KG1 (cell line): ENCODE measurements around the gene MATK.
A peak's percentile ranks its signal among the peaks of the same experiment; 100 is the strongest.
"Not testable (repeated sequence)": the region's sequence is repeated elsewhere in the genome, so short reads cannot be mapped to it uniquely, and the experiment has no call there.

Experiments used
- DNase-seq: peaks from one replicate; lab custom pipeline; 2025; lab: John Stamatoyannopoulos, UW

Gene MATK

DNA sequence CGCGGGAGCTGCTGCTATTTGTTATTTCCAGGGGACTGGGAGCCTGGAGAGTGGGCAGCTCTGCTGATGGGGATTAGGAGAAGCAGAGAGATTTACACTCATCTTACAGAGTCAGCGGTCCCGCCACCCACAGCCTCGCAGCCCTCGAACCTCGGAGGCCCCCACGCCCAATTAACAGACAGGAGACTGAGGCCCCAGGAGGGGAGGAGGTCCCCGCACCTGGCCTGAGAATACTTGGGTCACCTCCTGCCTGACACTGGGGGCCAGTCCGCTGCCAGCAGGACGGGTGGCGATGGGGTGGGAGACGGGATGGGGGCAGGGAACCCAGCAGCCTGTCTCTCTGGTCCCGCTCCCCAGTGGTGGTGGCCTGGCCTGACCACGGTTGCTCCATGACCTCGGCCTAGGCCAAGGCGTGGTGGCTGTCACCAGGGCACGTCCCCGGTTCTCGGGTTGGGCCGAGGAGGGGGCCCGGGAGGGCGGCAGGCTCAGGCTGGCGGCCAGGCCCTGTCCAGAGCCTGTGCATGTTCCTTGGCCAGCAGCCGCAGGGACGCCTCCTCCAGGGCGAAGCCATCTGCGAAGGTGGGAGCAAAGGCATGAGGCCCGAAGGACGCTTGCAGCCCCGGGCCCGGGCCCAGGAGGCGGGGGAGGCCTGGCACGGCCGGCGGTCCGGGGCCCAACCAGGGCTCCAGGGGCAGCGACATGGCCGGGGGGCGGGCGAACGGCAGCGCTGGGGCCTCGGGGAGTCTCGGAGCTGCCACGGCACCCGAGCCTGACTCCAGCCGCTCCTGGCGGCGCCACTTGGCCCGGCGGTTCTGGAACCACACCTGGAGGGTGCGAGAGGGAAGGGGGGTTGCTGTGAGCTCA is 15.8 kb downstream of the MATK start:
- DNase-seq: no peak

DNA sequence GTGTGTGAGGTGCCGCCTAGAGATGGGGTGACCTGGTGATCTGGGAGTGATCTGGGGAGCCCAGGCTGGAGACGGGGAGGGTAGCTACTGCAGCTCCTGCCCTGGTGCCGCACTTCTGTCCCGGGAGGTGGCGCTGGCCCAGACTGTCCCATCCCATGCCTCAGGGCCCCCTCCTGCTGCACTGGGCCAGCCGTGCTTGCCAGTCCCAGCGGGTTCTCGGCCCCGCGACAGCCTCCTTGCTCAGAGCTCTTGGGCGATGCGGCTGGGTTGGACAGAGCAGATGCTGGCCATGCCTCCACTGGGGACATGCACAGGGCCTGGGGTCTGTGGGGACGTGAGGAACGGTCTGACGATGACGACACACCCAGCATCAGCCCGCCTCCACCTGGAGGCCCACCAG is 16.7 kb downstream of the MATK start:
- no peak for DNase-seq

DNA sequence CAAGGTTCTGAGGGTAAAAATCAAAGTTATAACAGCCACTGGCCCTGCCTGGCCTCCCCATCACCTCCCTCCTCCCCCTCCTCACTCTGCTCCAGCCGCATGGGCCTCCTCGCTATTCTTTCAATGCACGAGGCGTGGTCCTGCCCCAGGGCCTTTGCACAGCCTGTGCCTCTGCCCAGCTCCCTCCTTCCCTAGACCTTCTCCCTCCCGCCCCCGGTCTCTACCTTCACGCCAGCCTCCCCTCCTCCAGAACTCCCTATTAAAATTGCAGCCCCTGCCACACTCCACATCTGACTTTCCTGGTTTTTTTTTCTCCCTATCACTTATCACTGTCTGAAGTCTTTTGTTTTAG is 17.5 kb downstream of the MATK start:
- no peak for DNase-seq

DNA sequence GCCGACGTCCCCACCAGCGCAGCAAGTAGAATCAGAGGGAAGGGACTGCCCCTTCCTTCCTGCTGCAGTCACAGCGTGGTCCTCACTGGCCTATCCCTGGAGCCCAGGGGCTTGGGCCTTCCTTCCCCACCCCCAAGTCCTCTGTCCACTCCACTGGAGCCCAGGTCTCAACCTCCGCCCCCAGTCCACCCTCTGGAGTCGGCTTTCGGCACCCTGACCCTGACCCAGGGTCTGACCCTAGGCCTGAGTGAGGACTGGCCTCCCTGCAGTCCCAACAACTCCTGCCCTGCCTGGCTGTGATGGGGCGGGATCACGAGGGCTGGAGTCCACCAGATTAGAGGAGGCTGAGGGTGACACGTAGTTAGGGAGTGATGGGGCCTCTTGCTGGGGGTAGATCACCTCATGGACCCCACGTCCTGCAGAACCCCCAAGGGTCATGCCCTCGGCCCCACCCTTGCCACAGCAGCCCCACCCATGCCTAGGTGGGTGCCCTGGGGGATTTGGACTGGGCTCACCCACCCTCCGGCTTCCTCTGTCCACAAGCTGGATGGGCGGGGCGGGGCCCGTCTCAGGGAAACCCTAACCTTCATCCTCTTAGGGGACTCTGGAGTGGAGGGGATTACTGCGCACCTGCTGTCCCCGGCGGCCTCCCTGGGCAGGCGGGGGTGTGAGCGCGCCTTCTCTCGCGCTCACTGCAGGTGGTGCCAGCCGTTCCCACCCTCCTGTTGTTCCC is 18.0 kb downstream of the MATK start:
- DNase-seq: no peak

DNA sequence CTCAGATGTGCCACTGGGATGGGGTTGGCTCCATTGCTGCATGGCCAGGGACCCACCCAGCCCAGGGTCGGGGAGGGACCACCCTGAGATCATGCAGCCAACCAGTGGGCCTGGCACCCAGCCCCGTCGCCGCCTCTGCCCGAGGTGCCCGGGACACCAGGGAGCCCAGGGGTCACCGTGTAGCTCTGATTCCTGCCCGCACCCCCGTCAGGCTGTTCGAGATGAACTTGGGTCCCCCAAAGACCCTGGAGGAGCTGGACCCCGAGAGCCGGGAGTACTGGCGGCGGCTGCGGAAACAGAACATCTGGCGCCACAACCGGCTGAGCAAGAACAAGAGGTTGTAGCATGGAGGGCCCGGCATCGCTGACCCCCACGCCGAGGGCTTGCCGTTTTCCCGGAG is 19.1 kb downstream of the MATK start:
- no peak for DNase-seq

DNA sequence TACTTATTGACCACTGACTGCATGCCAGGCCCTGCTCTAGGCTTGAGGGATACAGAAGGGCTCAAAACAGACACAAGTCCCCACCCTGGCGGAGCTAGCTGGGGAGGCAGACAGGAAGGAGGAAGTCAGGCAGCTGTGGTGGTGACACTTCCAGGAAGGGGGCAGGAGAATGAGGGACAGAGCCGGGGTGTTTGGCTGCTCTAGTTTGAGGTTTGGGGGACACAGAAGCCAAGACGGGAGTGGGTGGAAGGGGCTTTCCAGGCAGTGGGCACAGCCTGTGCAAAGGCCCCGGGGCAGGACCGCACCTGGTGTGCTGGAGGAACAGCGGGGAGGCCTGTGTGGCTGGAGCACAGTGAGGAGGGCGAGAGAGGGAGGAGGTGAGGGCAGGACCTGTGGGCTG is 19.7 kb downstream of the MATK start:
- no peak for DNase-seq

DNA sequence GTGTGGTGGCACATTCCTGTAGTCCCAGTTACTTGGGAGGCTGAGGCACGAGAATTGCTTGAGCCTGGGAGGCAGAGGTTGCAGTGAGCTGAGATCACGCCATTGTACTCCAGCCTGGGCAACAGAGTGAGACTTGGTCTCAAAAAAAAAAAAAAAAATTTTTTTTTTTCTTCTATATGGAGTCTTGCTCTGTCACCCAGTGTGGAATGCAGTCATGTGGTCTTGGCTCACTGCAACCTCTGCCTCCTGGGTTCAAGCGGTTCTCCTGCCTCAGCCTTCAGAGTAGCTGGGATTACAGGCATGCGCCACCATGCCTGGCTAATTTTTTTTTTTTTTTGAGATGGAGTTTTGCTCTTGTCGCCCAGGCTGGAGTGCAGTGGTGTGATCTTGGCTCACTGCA is 20.4 kb downstream of the MATK start:
- not testable (repeated sequence) for DNase-seq

DNA sequence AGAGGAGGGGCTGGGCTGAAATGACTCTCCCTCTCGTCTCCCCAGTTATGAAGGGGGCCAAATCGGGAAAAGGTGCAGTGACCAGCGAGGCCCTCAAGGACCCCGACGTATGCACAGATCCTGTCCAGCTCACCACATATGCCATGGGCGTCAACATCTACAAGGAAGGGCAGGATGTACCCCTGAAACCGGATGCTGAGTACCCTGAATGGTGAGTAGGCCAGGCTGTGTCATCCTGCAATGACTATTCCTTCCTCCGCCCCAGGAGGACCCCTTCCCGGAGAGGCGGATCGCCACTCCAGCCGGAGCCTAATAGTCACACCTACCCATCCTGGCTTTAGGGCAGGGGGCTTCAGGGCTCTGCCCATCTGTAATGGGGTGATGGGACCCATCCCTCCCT is 21.1 kb downstream of the MATK start:
- no peak for DNase-seq

DNA sequence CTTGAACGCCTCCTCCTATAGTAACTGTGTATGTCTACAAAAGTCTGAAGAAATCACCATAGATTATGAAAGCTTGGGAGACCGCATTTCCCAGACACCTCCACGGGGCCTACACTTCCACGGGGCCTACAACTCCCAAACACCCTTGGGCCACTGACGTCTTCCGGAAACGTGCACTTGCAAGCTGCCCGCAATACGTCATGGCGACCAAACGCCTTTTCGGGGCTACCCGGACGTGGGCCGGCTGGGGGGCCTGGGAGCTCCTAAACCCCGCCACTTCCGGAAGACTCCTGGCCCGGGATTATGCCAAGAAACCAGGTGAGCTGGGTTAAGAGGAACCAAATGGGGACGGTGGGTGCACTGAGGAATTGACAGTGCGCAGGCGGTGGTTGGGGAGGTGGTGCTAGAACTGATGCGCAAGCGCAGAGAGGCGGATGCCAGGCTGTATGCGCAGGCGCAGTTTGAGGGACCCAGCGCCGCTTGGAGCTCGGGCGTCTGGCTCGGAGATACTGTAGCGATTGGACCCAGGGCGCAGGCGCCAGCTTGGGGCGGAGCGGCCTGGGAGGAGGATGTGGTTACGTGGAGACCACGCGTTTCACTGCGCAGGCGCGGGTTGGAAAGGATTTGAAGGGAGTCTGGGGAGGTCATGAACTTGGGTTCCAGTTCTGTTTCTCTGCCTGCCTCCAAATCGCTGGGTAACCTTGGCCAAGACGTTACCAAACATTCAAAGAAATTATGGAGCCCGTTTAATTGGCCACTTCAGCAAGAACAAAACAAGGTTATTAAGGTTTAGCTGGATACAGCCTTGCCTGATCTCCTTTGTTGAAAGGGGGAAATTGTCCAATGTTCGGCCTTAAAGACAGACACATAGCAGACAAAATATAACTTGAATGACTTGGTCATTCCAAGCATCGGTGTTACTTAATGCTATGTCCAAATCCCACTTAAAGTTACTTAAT is 23.4 kb downstream of the MATK start, which contains the start of gene MRPL54:
TSS of gene MRPL54 (plus strand) at position 182 of the 959 bp plus-strand sequence. CDS start at position 201, 19 bp downstream.
- DNase-seq: peak; percentile 98

DNA sequence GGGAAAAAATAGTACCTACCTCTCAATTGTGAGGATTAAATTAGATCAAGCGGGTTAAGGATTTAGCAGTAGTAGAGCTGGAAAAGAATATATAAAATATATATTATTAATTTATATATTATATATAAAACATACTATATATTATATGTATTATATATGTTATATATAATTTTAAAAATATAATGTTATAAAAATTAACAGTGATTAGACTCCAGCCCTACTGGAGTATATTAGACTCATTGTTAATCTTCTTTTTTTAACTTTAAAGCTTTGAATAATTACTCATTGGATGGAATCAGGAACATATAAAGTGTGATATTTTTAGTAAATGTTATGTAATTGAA is 24.1 kb downstream of the MATK start:
- DNase-seq: no peak

DNA sequence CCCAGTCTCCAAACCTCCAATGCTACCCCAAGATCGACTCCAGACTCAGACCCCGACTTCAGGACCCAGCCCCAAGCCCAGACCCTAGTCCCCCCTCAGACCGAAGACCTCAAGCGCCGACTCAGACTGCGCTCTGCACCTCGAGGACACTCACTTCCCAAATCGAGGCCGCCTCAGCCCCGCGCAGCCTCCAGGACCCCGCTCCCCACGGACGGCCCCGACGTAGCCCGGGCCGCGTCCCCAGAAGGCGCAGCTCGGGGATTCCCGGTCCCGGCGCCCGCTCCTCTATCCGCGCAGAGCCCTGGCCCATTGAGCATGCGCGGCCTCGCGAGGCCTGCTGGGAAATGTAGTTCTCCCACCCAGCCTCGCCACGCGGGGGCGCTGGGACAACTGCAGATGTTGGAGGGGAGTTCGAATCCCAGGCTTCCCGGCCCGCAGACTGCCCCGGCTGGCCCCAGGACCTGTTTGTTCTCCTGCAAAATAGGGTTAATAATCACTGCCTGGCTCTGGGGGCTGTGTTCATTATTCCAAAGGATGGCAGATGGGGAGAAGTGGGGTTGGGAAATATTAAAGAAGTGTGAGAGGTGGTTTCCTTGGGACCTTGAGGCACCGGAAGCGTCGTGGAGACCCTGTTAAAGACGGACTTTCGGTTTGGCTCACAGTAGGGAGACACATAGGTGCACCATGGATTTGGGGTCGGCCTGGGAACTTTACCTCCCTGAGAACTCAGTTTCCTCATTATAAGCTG is 24.6 kb downstream of the MATK start, which contains the start of gene APBA3:
TSS of gene APBA3 (minus strand) at position 311 of the 748 bp plus-strand sequence. CDS start 1,428 bp downstream, outside the sequence.
- peak; percentile 91 for DNase-seq

DNA sequence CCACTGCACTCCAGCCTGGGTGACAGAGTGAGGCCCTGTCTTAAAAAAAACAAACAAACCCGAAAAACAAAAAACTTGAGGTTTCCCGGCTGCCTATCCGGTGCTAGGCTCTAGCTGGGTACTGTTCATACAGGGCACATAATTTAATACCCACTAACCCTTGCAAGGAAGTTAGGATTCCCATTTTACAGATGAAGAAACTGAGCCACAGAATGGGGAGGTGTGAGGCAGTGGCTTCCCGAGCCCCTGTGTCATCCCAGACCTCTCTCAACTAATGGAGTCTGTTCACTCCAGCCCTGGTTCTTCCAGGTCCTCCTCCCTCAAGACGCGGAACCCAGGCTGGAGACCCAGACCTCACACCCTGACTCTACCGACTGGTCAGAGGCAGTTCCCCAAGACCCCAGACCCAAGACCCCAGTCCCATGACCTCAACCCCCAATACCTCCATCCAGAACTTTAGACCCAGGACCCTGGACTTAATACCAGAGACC is 25.3 kb downstream of the MATK start:
- DNase-seq: no peak

DNA sequence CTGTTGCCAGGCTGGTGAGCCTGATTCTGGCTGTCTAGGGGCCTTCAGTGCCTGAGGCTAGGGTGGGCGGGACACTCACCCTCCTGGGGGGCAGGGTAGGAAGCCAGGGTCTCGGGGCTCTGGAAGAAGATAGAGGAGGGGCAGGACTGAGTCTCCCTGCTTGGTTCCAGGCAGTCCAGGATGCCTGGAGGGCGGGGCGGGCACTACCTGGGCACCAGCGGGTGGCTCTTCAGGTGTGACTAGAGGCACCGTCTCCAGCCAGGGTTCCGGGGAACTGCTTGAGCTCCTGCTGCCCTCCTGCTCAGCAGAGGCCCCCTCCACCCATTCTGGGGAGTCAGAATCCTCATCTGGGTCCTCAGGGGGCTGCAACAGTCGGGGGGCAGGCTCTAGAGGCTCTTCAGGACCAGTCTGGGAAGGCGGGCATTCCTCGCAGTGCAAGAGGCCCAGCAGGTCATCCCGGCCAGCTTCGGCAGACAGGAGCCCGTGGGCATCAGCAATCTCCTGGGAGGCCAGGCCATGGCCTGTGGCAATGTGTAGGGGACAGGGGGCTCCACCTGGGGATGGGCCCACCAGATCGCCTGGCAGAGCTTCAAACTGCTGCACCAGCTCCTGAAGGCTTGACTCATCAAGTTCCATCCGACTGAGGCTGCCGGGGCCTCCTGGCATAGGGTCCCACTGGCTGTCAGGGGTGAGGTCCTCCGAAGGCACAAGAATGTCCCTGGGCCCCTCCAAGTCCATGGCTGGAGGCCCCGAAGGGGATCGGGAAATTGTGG is 26.5 kb downstream of the MATK start:
- DNase-seq: no peak

DNA sequence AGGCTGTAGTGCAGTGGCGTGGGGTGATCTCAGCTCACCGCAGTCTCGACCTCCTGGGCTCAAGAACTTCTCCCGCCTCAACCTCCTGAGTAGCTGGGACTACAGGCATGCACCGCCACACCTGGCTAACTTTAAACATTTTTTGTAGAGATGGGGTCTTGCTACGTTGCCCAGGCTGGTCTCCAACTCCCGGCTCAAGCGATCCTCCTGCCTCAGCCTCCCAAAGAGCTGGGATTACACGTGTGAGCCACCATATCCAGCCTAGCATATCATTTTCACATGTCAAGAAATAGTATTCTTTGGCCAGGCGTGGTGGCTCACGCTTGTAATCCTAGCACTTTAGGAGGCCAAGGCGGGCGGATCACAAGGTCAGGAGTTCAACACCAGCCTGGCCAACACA is 27.9 kb downstream of the MATK start:
- DNase-seq: not testable (repeated sequence)

DNA sequence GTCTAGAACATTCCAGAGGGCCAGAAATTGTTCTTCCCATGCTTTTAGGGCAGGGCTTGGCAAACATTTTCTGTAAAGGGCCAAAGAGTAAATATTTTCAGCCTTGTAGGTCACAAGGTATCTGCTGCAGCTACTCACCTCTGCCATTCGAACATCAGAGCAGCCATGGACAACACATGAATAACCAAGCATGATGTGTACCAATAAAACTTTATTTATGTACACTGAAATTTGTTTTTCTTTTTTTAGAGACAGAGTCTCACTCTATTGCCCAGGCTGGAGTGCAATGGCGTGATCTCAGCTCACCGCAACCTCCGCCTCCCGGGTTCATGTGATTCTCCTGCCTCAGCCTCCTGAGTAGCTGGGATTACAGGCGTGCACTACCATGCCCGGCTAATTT is 28.5 kb downstream of the MATK start:
- DNase-seq: not testable (repeated sequence)

DNA sequence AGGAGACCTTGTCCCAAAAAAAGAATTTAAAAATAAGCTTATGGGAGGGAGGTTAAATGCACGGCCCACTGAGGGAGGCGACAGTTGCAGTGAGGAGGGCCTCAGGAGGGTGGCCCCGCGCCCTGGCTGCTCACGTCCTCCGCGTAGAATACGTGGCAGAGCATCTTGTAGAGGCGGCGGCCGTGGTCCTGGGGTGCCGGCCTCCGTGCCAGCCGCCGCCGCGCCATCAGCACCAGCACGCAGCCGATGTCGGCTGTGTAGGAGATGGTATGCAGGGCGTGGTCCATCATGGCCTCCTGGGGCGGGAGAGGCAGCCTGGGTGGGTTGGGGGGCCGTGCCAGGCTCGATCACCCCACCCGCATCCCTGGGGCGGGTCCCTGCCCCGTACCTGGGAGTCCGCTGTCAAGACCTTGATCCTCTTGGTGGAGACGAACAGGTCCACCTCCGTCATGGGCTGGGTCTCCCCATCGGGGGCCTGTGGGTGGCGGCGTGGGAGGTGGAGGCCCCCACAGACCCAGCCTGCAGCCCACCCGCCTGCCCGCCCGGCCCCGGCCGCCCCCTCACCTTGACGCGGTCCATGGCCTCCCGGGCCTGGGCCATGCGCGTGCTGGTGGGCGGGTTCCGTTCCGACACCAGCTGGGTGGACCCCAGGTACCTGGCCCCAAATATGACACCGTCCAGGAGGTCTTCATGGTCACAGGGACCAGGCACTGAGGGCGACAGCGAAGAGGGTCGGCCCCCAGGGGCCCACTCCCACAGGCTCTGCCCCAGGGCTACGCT is 32.4 kb downstream of the MATK start:
- no peak for DNase-seq

DNA sequence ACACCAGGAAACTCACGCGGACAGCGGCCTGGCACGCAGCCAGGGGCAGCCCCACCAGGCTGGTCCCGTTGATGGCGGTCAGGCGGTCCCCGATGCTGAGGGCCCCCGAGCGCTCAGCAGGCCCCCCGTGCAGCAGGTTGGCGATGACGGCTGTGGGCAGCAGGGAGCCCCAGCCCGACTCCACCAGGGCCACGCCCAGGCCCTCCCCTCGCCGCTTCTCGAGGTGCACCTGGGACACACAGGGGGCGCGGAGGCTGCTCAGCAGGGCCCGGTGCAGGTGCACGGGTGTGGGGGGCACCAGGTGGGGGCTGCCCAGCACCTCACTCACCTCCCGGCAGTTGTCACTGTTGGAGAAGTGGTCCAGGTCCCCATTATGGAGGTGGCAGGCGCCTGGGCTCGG is 33.7 kb downstream of the MATK start:
- no peak for DNase-seq

DNA sequence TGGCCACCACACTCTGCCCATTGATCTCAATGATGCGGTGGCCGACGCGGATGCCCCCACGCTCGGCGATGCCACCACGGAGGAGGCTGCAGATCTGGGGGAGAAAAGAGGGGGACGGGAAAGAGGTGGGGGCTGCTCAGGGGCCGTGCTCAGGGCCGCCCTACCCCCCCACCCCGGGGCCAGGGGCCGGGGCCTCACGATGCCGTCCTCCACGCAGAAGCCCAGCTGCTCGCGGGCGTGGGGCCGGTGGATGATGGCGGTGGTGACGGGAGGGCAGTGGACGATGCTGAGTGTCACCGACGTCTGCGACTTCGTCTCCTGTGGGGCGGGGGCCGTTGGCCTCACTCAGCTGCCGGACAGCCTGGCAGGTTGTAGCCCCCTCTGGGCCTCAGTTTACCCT is 34.9 kb downstream of the MATK start:
- no peak for DNase-seq

DNA sequence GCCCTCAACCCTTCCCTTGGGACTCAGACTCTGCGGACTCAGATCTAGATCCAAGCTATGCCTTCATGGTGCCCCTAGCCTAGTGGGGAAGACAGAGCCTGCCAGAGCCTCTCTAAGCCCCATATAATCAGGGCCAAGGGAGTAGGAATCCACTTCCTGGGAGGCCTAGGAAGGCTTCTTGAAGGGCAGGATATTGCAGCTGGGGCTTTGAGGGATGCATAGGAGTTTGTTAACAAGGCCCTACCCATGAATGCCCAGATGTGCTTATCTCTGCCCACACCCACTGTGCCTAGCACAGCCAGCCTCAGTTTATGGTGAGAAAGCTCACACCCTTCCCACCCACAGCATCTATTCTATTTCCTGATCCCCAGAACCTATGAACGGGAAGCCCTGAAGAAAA is 36.0 kb downstream of the MATK start:
- DNase-seq: no peak

DNA sequence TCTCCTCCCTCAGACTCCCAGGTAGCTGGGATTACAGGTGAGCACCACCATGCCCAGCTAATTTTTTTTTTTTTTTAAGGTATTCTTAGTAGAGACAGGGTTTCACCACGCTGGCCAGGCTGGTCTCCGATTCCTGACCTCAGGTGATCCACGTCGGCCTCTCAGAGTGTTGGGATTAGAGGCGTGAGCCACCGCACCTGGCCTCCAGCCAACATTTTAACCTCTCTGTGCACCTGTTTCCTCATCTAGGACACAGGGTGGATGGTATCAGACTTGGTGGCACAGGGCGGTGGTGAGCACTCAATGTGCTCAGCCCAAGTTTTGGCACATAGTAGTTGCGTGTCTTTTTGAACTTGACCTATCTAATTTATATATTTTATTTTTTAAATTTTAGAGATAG is 37.2 kb downstream of the MATK start:
- no peak for DNase-seq
